Endothelial cell (in vitro differentiated cells): ENCODE results near the gene KRT6A. TPM values are rescaled to one million over a fixed set of nuclear protein-coding genes. Genes with fewer than 3 reads are reported as not detected.

Experiments
- DNase-seq: peaks from one replicate; pipeline ENCODE4 v3.0.0; 2021; ENCODE audit warnings: low spot score
- H3K27ac Mint-ChIP-seq: one replicate; pipeline ENCODE4 v1.8.0; 2021; ENCODE audit warnings: mixed read lengths, inconsistent platforms; ENCODE audit not compliant: unreplicated experiment
- H3K27me3 Mint-ChIP-seq: one replicate; pipeline ENCODE4 v1.8.0; 2021; ENCODE audit warnings: mild to moderate bottlenecking, moderate library complexity, mixed read lengths, inconsistent platforms; ENCODE audit not compliant: unreplicated experiment
- H3K36me3 Mint-ChIP-seq: one replicate; pipeline ENCODE4 v1.8.0; 2021; ENCODE audit warnings: mild to moderate bottlenecking, low read depth, mixed read lengths, inconsistent platforms; ENCODE audit not compliant: unreplicated experiment
- H3K4me1 Mint-ChIP-seq: one replicate; pipeline ENCODE4 v1.8.0; 2021; ENCODE audit warnings: mild to moderate bottlenecking, mixed read lengths, inconsistent platforms; ENCODE audit not compliant: unreplicated experiment
- H3K4me3 Mint-ChIP-seq: one replicate; pipeline ENCODE4 v1.8.0; 2021; ENCODE audit warnings: mild to moderate bottlenecking, mixed read lengths, inconsistent platforms; ENCODE audit not compliant: unreplicated experiment
- H3K9me3 Mint-ChIP-seq: one replicate; pipeline ENCODE4 v1.8.0; 2021; ENCODE audit warnings: mixed read lengths, inconsistent platforms; ENCODE audit not compliant: unreplicated experiment
- total RNA-seq: library from RNA; stranded (reverse); fragmentation: NEBNext Ultra II Directional; extraction: Animal tissue kit (Norgen Biotek cat#: 25700); gene quantifications from one replicate; pipeline ENCODE4 v1.2.1, GENCODE V29; 2021; ENCODE audit not compliant: unreplicated experiment
- TF ChIP-seq, protein P1 (sequence below): fragments of 200-600 bp; sonication (generic); IDR thresholded peaks from one replicate; pipeline ENCODE4 v1.5.0; 2021; ENCODE audit warnings: antibody characterized with exemption; ENCODE audit not compliant: unreplicated experiment

The KRT6A gene
- total RNA-seq, 1 donor from 2014 or later, result not detected

DNA sequence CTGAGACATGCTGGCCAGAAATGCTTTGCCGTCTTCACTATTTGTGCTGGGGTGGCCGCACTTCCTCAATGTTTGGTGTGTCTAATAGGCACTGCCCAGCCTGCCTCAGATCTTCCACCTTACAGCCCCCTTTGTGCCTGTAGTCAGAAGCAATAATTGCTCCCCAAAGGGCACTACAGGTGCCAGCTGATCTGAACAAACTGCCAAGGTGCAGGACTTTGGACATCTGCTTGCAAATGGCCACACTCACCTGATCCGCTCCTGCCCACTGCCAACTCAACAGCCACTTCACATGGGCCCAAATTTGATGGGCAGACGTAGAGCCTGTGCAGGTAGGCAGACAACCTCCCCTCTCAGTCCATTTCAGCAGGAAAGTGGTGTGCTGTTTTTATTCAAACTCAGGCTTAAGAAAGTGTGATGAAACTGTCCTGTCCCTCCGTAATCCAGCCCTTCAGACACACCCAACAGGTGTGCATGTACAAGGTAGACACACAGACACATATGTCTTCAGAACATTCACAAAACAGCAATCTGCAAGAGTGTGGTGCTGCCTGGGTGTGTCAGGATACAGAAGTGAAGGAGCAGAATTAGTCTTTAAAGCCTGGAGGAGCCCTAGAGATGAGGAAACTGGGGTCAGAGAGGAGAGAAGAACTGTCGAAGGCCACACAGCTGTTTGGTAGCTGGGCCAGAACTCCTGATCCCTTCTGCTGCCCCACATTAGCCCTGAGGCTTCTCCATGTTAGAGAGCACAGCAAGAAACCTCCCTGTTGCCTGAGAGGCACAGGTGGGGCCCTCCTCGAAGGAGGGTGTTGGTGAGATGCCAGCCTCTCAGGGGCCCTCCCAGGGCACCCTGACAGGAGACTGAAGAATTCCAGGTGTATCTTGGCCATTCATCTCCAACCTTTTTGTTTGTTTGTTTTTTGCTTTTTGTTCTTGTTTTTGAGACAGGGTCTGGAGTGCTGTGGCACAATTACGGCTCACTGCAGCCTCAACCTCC is 54.5 kb downstream of the KRT6A start:
- Mint-ChIP-seq H3K27ac (no peak overlapping the region), H3K27me3 (peaks cover 5% of the 10 kb centered on the region), H3K4me3 (no peak overlapping the region), H3K36me3 (no peaks in the 10 kb centered on the region), H3K9me3 (no peaks in the 10 kb centered on the region), H3K4me1 (peaks cover 5% of the 10 kb centered on the region)
- TF ChIP-seq, protein P1, sequence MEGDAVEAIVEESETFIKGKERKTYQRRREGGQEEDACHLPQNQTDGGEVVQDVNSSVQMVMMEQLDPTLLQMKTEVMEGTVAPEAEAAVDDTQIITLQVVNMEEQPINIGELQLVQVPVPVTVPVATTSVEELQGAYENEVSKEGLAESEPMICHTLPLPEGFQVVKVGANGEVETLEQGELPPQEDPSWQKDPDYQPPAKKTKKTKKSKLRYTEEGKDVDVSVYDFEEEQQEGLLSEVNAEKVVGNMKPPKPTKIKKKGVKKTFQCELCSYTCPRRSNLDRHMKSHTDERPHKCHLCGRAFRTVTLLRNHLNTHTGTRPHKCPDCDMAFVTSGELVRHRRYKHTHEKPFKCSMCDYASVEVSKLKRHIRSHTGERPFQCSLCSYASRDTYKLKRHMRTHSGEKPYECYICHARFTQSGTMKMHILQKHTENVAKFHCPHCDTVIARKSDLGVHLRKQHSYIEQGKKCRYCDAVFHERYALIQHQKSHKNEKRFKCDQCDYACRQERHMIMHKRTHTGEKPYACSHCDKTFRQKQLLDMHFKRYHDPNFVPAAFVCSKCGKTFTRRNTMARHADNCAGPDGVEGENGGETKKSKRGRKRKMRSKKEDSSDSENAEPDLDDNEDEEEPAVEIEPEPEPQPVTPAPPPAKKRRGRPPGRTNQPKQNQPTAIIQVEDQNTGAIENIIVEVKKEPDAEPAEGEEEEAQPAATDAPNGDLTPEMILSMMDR, result no peak
- DNase-seq, result no peak

DNA sequence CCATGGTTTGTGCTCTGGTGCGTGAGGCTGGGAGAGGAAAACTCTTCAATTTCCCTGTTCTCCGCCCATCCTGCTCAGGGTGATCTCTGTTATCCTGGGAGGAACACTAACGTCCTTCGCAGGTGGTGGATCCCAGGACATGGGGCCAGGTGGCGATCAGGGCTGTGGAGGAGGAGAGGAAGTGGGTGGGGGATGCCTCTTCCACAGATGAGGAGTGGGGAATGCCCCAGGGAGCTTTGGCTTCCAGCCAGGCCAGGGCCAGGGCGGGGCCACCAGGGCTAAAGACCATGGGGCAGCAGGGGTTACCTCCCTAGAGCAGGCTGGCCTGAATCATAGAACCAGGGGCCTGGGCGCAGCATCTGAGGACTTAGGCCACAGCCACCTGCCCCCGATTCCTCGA is 55.5 kb downstream of the KRT6A start:
- DNase-seq, result no peak
- H3K27me3 Mint-ChIP-seq, result peaks cover 7% of the 10 kb centered on the region
- TF ChIP-seq, protein P1, result no peak
- H3K27ac Mint-ChIP-seq, result peak overlapping the region; percentile 6
- peaks cover 5% of the 10 kb centered on the region for H3K4me1 Mint-ChIP-seq
- no peaks in the 10 kb centered on the region for H3K9me3 Mint-ChIP-seq
- no peak overlapping the region for H3K4me3 Mint-ChIP-seq
- no peaks in the 10 kb centered on the region for H3K36me3 Mint-ChIP-seq

Other genes starting within 250 kb of the KRT6A start
- gene KRT86, start 218.6 kb downstream of the KRT6A start, total RNA-seq, result not detected
- not detected for gene KRT81, start 201.7 kb downstream of the KRT6A start, total RNA-seq
- not detected for gene KRT83, start 171.9 kb downstream of the KRT6A start, total RNA-seq
- gene KRT85, start 125.8 kb downstream of the KRT6A start, total RNA-seq, result not detected
- not detected for gene KRT84, start 107.6 kb downstream of the KRT6A start, total RNA-seq
- not detected for gene KRT82, start 86.9 kb downstream of the KRT6A start, total RNA-seq
- not detected for gene KRT75, start 58.9 kb downstream of the KRT6A start, total RNA-seq
- not detected for gene KRT6B, start 41.1 kb downstream of the KRT6A start, total RNA-seq
- gene KRT6C, start 19.5 kb downstream of the KRT6A start, total RNA-seq, result not detected
- gene KRT5, start 27.1 kb upstream of the KRT6A start, total RNA-seq, result not detected
- not detected for gene KRT71, start 59.9 kb upstream of the KRT6A start, total RNA-seq
- gene KRT74, start 80.6 kb upstream of the KRT6A start, total RNA-seq, result not detected
- 0.28 TPM for gene KRT72, start 108.2 kb upstream of the KRT6A start, total RNA-seq
- 0.77 TPM for gene KRT73, start 125.3 kb upstream of the KRT6A start, total RNA-seq
- not detected for gene KRT2, start 159.0 kb upstream of the KRT6A start, total RNA-seq
- gene KRT1, start 187.2 kb upstream of the KRT6A start, total RNA-seq, result not detected
- gene KRT77, start 210.3 kb upstream of the KRT6A start, total RNA-seq, result not detected